HEK293 (cell line): ENCODE results near the gene LHX4.

Experiments used
- BCL11A ChIP-seq: fragments of 450-650 bp; formaldehyde crosslinking; IDR thresholded peaks from 2 replicates; pipeline ENCODE4 v1.5.1; 2016; ENCODE audit warnings: low read depth, missing biosample characterization, missing genetic modification characterization
- GLIS1 ChIP-seq: fragments of 450-650 bp; formaldehyde crosslinking; IDR thresholded peaks from 2 replicates; pipeline ENCODE4 v1.5.1; 2016; ENCODE audit warnings: missing biosample characterization, missing genetic modification characterization
- HOXC10 ChIP-seq: sonication (generic); formaldehyde crosslinking; IDR thresholded peaks from 2 replicates; pipeline ENCODE4 v1.8.1; 2023; ENCODE audit warnings: mild to moderate bottlenecking, missing genetic modification reagents
- KLF8 ChIP-seq: fragments of 450-650 bp; formaldehyde crosslinking; IDR thresholded peaks from 2 replicates; pipeline ENCODE4 v1.5.1; 2016; ENCODE audit warnings: missing biosample characterization, missing genetic modification characterization
- MEIS1 ChIP-seq: sonication (generic); formaldehyde crosslinking; IDR thresholded peaks from 2 replicates; pipeline ENCODE4 v1.8.1; 2022; ENCODE audit warnings: missing genetic modification reagents, mild to moderate bottlenecking, borderline replicate concordance
- ZFP37 ChIP-seq: fragments of 450-650 bp; formaldehyde crosslinking; IDR thresholded peaks from 2 replicates; pipeline ENCODE4 v1.5.1; 2016; ENCODE audit warnings: missing biosample characterization, missing genetic modification characterization
- ZNF138 ChIP-seq: fragments of 450-650 bp; formaldehyde crosslinking; IDR thresholded peaks from 2 replicates; pipeline ENCODE4 v1.5.1; 2016; ENCODE audit warnings: missing biosample characterization, missing genetic modification characterization, borderline replicate concordance
- ZNF146 ChIP-seq: fragments of 450-650 bp; formaldehyde crosslinking; IDR thresholded peaks from 2 replicates; pipeline ENCODE4 v1.5.1; 2016; ENCODE audit warnings: missing biosample characterization, missing genetic modification characterization
- ZNF214 ChIP-seq: fragments of 450-650 bp; formaldehyde crosslinking; IDR thresholded peaks from 2 replicates; pipeline ENCODE4 v1.5.1; 2017; ENCODE audit warnings: missing biosample characterization, mild to moderate bottlenecking, missing genetic modification characterization, borderline replicate concordance
- ZNF223 ChIP-seq: fragments of 450-650 bp; formaldehyde crosslinking; IDR thresholded peaks from 2 replicates; pipeline ENCODE4 v1.5.1; 2016; ENCODE audit warnings: missing biosample characterization, missing genetic modification characterization
- ZNF302 ChIP-seq: fragments of 450-650 bp; formaldehyde crosslinking; IDR thresholded peaks from 2 replicates; pipeline ENCODE4 v1.5.1; 2016; ENCODE audit warnings: missing biosample characterization, missing genetic modification characterization, low read depth
- ZNF366 ChIP-seq: fragments of 450-650 bp; formaldehyde crosslinking; conservative IDR thresholded peaks from 2 replicates; pipeline ENCODE4 v1.5.1; 2016; ENCODE audit warnings: missing biosample characterization, missing genetic modification characterization
- ZNF558 ChIP-seq: fragments of 450-650 bp; formaldehyde crosslinking; IDR thresholded peaks from 2 replicates; pipeline ENCODE4 v1.5.1; 2016; ENCODE audit warnings: missing biosample characterization, missing genetic modification characterization
- ZNF600 ChIP-seq: fragments of 450-650 bp; formaldehyde crosslinking; IDR thresholded peaks from 2 replicates; pipeline ENCODE4 v1.5.1; 2016; ENCODE audit warnings: missing biosample characterization, missing genetic modification characterization
- ZNF624 ChIP-seq: fragments of 450-650 bp; formaldehyde crosslinking; IDR thresholded peaks from 2 replicates; pipeline ENCODE4 v1.5.1; 2017; ENCODE audit warnings: missing biosample characterization, missing genetic modification characterization
- ZNF629 ChIP-seq: fragments of 450-650 bp; formaldehyde crosslinking; IDR thresholded peaks from 2 replicates; pipeline ENCODE4 v1.5.1; 2017; ENCODE audit warnings: missing biosample characterization, missing genetic modification characterization
- ZNF660 ChIP-seq: fragments of 450-650 bp; IDR thresholded peaks from 2 replicates; pipeline ENCODE4 v1.5.1; 2018; ENCODE audit warnings: missing biosample characterization, mild to moderate bottlenecking, missing genetic modification characterization
- ZNF76 ChIP-seq: fragments of 450-650 bp; formaldehyde crosslinking; IDR thresholded peaks from 2 replicates; pipeline ENCODE4; 2016; ENCODE audit warnings: low read depth, missing biosample characterization, missing genetic modification characterization, borderline replicate concordance
- ZSCAN16 ChIP-seq: fragments of 450-650 bp; formaldehyde crosslinking; IDR thresholded peaks from 2 replicates; pipeline ENCODE4 v1.5.1; 2016; ENCODE audit warnings: missing biosample characterization, missing genetic modification characterization
- TF ChIP-seq, protein P1 (sequence below): fragments of 450-650 bp; formaldehyde crosslinking; IDR thresholded peaks from 2 replicates; pipeline ENCODE4 v1.5.1; 2016; ENCODE audit warnings: missing biosample characterization, missing genetic modification characterization
- TF ChIP-seq, protein P2 (sequence below): fragments of 450-650 bp; formaldehyde crosslinking; optimal IDR thresholded peaks from 2 replicates; pipeline ENCODE3; 2016; ENCODE audit warnings: missing biosample characterization, mild to moderate bottlenecking, missing genetic modification characterization
- TF ChIP-seq, protein P3 (sequence below): fragments of 450-650 bp; formaldehyde crosslinking; IDR thresholded peaks from 2 replicates; pipeline ENCODE4 v1.5.1; 2016; ENCODE audit warnings: missing biosample characterization, missing genetic modification characterization
- TF ChIP-seq, protein P4 (sequence below): fragments of 450-650 bp; formaldehyde crosslinking; IDR thresholded peaks from 2 replicates; pipeline ENCODE4 v1.5.1; 2016; ENCODE audit warnings: missing biosample characterization, missing genetic modification characterization
- TF ChIP-seq, protein P5 (sequence below): fragments of 450-650 bp; formaldehyde crosslinking; IDR thresholded peaks from 2 replicates; pipeline ENCODE4 v1.5.1; 2017; ENCODE audit warnings: missing biosample characterization, missing genetic modification characterization
- TF ChIP-seq, protein P6 (sequence below): fragments of 450-650 bp; formaldehyde crosslinking; IDR thresholded peaks from 2 replicates; pipeline ENCODE4 v1.5.1; 2017; ENCODE audit warnings: missing biosample characterization, missing genetic modification characterization
- TF ChIP-seq, protein P7 (sequence below): fragments of 450-650 bp; formaldehyde crosslinking; IDR thresholded peaks from 2 replicates; pipeline ENCODE4 v1.5.1; 2016; ENCODE audit warnings: missing biosample characterization, missing genetic modification characterization, low read depth
- TF ChIP-seq, protein P8 (sequence below): fragments of 450-650 bp; formaldehyde crosslinking; IDR thresholded peaks from 2 replicates; pipeline ENCODE4 v1.5.1; 2016; ENCODE audit warnings: missing biosample characterization, missing genetic modification characterization
- TF ChIP-seq, protein P9 (sequence below): fragments of 450-650 bp; formaldehyde crosslinking; IDR thresholded peaks from 2 replicates; pipeline ENCODE4 v1.5.1; 2017; ENCODE audit warnings: missing biosample characterization, missing genetic modification characterization

Gene LHX4

DNA sequence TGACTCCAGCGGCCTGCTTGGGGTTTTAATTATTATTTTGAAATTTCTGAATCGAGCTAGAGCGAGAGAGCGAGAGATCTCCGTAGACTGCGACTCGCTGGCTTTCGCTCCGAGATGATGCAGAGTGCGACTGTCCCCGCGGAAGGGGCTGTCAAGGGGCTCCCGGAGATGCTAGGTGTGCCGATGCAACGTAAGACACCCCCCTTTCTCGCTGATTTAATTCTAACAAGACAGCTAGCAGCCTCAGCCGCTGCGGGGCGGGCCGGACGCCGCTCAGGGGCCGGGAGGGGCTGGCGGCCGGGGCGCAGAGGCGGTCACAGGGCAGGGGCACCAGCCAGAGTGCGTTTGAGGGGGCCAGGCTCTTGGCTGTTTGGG, 339 bp downstream of the LHX4 start (continued):
- TF ChIP-seq HOXC10 (CRISPR knock-in tag) (no peak), ZSCAN16 (tag by site-specific recombination) (no peak), ZNF146 (no peak), ZNF629 (peak; percentile 33; the same call in 1 of the 2 replicates), ZFP37 (no peak), ZNF624 (no peak), MEIS1 (no peak), ZNF223 (tag by site-specific recombination) (no peak), ZNF214 (tag by site-specific recombination) (no peak), ZNF302 (tag by site-specific recombination) (no peak), ZNF558 (no peak), KLF8 (no peak), ZNF76 (tag by site-specific recombination) (no peak), ZNF138 (no peak), ZNF660 (tag by site-specific recombination) (no peak), ZNF366 (no peak), GLIS1 (tag by site-specific recombination) (no peak), BCL11A (tag by site-specific recombination) (no peak), ZNF600 (tag by site-specific recombination) (peak; percentile 12; the same call in 1 of the 2 replicates)
- TF ChIP-seq, protein P1, sequence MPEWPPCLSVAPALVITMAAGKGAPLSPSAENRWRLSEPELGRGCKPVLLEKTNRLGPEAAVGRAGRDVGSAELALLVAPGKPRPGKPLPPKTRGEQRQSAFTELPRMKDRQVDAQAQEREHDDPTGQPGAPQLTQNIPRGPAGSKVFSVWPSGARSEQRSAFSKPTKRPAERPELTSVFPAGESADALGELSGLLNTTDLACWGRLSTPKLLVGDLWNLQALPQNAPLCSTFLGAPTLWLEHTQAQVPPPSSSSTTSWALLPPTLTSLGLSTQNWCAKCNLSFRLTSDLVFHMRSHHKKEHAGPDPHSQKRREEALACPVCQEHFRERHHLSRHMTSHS (tag by site-specific recombination) = no peak
- TF ChIP-seq, protein P2, sequence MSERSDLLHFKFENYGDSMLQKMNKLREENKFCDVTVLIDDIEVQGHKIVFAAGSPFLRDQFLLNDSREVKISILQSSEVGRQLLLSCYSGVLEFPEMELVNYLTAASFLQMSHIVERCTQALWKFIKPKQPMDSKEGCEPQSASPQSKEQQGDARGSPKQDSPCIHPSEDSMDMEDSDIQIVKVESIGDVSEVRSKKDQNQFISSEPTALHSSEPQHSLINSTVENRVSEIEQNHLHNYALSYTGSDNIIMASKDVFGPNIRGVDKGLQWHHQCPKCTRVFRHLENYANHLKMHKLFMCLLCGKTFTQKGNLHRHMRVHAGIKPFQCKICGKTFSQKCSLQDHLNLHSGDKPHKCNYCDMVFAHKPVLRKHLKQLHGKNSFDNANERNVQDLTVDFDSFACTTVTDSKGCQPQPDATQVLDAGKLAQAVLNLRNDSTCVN = no peak
- TF ChIP-seq, protein P3, sequence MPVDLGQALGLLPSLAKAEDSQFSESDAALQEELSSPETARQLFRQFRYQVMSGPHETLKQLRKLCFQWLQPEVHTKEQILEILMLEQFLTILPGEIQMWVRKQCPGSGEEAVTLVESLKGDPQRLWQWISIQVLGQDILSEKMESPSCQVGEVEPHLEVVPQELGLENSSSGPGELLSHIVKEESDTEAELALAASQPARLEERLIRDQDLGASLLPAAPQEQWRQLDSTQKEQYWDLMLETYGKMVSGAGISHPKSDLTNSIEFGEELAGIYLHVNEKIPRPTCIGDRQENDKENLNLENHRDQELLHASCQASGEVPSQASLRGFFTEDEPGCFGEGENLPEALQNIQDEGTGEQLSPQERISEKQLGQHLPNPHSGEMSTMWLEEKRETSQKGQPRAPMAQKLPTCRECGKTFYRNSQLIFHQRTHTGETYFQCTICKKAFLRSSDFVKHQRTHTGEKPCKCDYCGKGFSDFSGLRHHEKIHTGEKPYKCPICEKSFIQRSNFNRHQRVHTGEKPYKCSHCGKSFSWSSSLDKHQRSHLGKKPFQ (tag by site-specific recombination) = no peak
- TF ChIP-seq, protein P4, sequence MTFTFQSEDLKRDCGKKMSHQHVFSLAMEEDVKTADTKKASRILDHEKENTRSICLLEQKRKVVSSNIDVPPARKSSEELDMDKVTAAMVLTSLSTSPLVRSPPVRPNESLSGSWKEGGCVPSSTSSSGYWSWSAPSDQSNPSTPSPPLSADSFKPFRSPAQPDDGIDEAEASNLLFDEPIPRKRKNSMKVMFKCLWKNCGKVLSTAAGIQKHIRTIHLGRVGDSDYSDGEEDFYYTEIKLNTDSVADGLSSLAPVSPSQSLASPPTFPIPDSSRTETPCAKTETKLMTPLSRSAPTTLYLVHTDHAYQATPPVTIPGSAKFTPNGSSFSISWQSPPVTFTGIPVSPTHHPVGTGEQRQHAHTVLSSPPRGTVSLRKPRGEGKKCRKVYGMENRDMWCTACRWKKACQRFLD (tag by site-specific recombination) = no peak
- TF ChIP-seq, protein P5, sequence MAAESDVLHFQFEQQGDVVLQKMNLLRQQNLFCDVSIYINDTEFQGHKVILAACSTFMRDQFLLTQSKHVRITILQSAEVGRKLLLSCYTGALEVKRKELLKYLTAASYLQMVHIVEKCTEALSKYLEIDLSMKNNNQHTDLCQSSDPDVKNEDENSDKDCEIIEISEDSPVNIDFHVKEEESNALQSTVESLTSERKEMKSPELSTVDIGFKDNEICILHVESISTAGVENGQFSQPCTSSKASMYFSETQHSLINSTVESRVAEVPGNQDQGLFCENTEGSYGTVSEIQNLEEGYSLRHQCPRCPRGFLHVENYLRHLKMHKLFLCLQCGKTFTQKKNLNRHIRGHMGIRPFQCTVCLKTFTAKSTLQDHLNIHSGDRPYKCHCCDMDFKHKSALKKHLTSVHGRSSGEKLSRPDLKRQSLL (tag by site-specific recombination) = no peak
- TF ChIP-seq, protein P6, sequence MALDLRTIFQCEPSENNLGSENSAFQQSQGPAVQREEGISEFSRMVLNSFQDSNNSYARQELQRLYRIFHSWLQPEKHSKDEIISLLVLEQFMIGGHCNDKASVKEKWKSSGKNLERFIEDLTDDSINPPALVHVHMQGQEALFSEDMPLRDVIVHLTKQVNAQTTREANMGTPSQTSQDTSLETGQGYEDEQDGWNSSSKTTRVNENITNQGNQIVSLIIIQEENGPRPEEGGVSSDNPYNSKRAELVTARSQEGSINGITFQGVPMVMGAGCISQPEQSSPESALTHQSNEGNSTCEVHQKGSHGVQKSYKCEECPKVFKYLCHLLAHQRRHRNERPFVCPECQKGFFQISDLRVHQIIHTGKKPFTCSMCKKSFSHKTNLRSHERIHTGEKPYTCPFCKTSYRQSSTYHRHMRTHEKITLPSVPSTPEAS = no peak
- TF ChIP-seq, protein P7, sequence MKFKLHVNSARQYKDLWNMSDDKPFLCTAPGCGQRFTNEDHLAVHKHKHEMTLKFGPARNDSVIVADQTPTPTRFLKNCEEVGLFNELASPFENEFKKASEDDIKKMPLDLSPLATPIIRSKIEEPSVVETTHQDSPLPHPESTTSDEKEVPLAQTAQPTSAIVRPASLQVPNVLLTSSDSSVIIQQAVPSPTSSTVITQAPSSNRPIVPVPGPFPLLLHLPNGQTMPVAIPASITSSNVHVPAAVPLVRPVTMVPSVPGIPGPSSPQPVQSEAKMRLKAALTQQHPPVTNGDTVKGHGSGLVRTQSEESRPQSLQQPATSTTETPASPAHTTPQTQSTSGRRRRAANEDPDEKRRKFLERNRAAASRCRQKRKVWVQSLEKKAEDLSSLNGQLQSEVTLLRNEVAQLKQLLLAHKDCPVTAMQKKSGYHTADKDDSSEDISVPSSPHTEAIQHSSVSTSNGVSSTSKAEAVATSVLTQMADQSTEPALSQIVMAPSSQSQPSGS (tag by site-specific recombination) = no peak
- TF ChIP-seq, protein P8, sequence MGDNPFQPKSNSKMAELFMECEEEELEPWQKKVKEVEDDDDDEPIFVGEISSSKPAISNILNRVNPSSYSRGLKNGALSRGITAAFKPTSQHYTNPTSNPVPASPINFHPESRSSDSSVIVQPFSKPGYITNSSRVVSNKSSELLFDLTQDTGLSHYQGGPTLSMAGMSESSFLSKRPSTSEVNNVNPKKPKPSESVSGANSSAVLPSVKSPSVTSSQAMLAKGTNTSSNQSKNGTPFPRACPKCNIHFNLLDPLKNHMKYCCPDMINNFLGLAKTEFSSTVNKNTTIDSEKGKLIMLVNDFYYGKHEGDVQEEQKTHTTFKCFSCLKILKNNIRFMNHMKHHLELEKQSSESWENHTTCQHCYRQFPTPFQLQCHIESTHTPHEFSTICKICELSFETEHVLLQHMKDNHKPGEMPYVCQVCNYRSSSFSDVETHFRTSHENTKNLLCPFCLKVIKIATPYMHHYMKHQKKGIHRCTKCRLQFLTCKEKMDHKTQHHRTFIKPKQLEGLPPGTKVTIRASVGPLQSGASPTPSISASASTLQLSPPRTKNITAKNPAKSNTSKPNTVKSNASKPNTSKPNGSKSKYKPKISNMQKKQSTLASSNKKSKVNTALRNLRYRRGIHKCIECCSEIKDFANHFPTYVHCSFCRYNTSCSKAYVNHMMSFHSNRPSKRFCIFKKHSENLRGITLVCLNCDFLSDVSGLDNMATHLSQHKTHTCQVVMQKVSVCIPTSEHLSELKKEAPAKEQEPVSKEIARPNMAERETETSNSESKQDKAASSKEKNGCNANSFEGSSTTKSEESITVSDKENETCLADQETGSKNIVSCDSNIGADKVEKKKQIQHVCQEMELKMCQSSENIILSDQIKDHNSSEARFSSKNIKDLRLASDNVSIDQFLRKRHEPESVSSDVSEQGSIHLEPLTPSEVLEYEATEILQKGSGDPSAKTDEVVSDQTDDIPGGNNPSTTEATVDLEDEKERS (tag by site-specific recombination) = no peak
- TF ChIP-seq, protein P9, sequence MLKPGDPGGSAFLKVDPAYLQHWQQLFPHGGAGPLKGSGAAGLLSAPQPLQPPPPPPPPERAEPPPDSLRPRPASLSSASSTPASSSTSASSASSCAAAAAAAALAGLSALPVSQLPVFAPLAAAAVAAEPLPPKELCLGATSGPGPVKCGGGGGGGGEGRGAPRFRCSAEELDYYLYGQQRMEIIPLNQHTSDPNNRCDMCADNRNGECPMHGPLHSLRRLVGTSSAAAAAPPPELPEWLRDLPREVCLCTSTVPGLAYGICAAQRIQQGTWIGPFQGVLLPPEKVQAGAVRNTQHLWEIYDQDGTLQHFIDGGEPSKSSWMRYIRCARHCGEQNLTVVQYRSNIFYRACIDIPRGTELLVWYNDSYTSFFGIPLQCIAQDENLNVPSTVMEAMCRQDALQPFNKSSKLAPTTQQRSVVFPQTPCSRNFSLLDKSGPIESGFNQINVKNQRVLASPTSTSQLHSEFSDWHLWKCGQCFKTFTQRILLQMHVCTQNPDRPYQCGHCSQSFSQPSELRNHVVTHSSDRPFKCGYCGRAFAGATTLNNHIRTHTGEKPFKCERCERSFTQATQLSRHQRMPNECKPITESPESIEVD = no peak
